ENCODE measurements around the gene EVPL. TPM values are rescaled to one million over a fixed set of nuclear protein-coding genes. Genes with fewer than 3 reads are reported as not detected.
"Not testable (repeated sequence)": the region's sequence is repeated elsewhere in the genome, so short reads cannot be mapped to it uniquely, and the experiment has no call there.

Gene EVPL
- total RNA-seq, 2 donors from 2014 or later = 4.9 to 13.0 TPM

GRCh38 chr17:76048025-76048605 lies 21.0 kb upstream of the EVPL start:
- Histone ChIP-seq H3K36me3 (replicated peaks in 1 of 2; ENCODE audit: insufficient read depth in 1 of 2, low read depth in 2 of 2) (peaks cover 52 to 53% of the 10 kb centered on the region in 2 donors), H3K4me3 (no peak overlapping the region), H3K4me1 (peaks cover 4% of the 10 kb centered on the region), H3K27me3 (no peaks in the 10 kb centered on the region), H3K9me3 (no peaks in the 10 kb centered on the region), H3K27ac (no peak overlapping the region)
- intact Hi-C loops (cut with DNase I) = no loop called here
- WGBS, 2 donors = 73 to 86% methylated on average over 9 of the region's 9 CpGs
- DNase-seq = no peak
- TF ChIP-seq, protein P1, sequence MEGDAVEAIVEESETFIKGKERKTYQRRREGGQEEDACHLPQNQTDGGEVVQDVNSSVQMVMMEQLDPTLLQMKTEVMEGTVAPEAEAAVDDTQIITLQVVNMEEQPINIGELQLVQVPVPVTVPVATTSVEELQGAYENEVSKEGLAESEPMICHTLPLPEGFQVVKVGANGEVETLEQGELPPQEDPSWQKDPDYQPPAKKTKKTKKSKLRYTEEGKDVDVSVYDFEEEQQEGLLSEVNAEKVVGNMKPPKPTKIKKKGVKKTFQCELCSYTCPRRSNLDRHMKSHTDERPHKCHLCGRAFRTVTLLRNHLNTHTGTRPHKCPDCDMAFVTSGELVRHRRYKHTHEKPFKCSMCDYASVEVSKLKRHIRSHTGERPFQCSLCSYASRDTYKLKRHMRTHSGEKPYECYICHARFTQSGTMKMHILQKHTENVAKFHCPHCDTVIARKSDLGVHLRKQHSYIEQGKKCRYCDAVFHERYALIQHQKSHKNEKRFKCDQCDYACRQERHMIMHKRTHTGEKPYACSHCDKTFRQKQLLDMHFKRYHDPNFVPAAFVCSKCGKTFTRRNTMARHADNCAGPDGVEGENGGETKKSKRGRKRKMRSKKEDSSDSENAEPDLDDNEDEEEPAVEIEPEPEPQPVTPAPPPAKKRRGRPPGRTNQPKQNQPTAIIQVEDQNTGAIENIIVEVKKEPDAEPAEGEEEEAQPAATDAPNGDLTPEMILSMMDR (IDR thresholded peaks at IDR 0.05) = no peak
- TF ChIP-seq POLR2A (IDR thresholded peaks at IDR 0.05) = no peak
- no peak for ATAC-seq

- WGBS, 2 donors = 84 to 85% methylated on average over 7 of the region's 8 CpGs
- TF ChIP-seq, protein P1 (IDR thresholded peaks at IDR 0.05) = no peak
- no peak for TF ChIP-seq POLR2A (IDR thresholded peaks at IDR 0.05)
- Histone ChIP-seq H3K4me1 (no peaks in the 10 kb centered on the region), H3K27ac (no peak overlapping the region), H3K9me3 (no peaks in the 10 kb centered on the region), H3K4me3 (no peak overlapping the region), H3K36me3 (replicated peaks in 1 of 2; ENCODE audit: insufficient read depth in 1 of 2, low read depth in 2 of 2) (peaks cover 60 to 62% of the 10 kb centered on the region in 2 donors), H3K27me3 (no peaks in the 10 kb centered on the region)
- ATAC-seq (no peak), DNase-seq (no peak)
- intact Hi-C loops (cut with DNase I) = no loop called here
Observed at GRCh38 chr17:76046064-76046463, 19.0 kb upstream of the EVPL start.

GRCh38 chr17:76044475-76045007 lies 17.4 kb upstream of the EVPL start:
- intact Hi-C loops (cut with DNase I); H3K4me3 ChIP-seq; H3K4me1 ChIP-seq; H3K27me3 ChIP-seq; H3K9me3 ChIP-seq; DNase-seq; H3K27ac ChIP-seq; ATAC-seq: not testable (repeated sequence)
- H3K36me3 ChIP-seq (replicated peaks in 1 of 2; ENCODE audit: insufficient read depth in 1 of 2, low read depth in 2 of 2) = peaks cover 62 to 73% of the 10 kb centered on the region in 2 donors
- 75 to 82% methylated on average over 11 of the region's 11 CpGs for WGBS, 2 donors

GRCh38 chr17:76042868-76043267 lies 15.8 kb upstream of the EVPL start:
- intact Hi-C loops (cut with DNase I); DNase-seq; ATAC-seq; H3K9me3 ChIP-seq; H3K4me1 ChIP-seq; H3K27me3 ChIP-seq; H3K27ac ChIP-seq; H3K4me3 ChIP-seq: not testable (repeated sequence)
- WGBS, 2 donors = 93 to 98% methylated on average over 3 of the region's 3 CpGs
- peaks cover 48 to 74% of the 10 kb centered on the region in 2 donors for H3K36me3 ChIP-seq (replicated peaks in 1 of 2; ENCODE audit: insufficient read depth in 1 of 2, low read depth in 2 of 2)

- H3K4me1 ChIP-seq = peaks cover 4% of the 10 kb centered on the region
Observed at GRCh38 chr17:76040376-76040775, 13.3 kb upstream of the EVPL start.

More at GRCh38 chr17:76040376-76040775, 13.3 kb upstream of the EVPL start:
- DNase-seq (no peak), ATAC-seq (no peak)
- H3K27me3 ChIP-seq = no peaks in the 10 kb centered on the region
- TF ChIP-seq POLR2A (IDR thresholded peaks at IDR 0.05) = no peak
- TF ChIP-seq, protein P1 (IDR thresholded peaks at IDR 0.05) = no peak
- WGBS, 2 donors = 63 to 71% methylated on average over 6 of the region's 6 CpGs
- no peak overlapping the region for H3K4me3 ChIP-seq
- peaks cover 33 to 58% of the 10 kb centered on the region in 2 donors for H3K36me3 ChIP-seq (replicated peaks in 1 of 2; ENCODE audit: insufficient read depth in 1 of 2, low read depth in 2 of 2)
- H3K27ac ChIP-seq = no peak overlapping the region
- H3K9me3 ChIP-seq = no peaks in the 10 kb centered on the region
- intact Hi-C loops (cut with DNase I) = no loop called here
